Raji (cell line): ENCODE measurements around the gene ENTPD1.

ENCODE experiments used
- POLR2A ChIP-seq: IDR thresholded peaks from 2 replicates; pipeline ENCODE4 v1.6.1; 2011; ENCODE audit warnings: low read depth, low read length, control low read depth; ENCODE audit not compliant: insufficient read depth

ENTPD1 gene

DNA sequence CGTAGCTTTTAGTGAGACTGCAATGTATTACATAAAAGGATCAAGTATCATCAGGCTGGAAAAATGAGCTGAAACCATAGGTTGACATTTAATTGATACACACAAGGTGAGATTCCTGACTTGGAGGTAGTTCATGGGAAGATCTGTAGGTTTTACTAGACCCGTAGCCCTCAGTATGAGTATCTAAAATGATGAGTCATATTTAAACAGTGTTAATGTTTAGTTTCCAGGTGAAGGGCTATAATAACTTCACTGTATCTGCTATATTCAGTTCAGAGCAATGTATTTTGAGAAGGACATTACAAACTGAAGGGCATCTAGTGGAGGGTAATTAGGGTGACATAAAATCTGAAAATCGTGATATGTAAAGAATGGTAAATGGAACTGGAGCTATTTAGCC lies 35.0 kb downstream of the ENTPD1 start:
- no peak for TF ChIP-seq POLR2A

DNA sequence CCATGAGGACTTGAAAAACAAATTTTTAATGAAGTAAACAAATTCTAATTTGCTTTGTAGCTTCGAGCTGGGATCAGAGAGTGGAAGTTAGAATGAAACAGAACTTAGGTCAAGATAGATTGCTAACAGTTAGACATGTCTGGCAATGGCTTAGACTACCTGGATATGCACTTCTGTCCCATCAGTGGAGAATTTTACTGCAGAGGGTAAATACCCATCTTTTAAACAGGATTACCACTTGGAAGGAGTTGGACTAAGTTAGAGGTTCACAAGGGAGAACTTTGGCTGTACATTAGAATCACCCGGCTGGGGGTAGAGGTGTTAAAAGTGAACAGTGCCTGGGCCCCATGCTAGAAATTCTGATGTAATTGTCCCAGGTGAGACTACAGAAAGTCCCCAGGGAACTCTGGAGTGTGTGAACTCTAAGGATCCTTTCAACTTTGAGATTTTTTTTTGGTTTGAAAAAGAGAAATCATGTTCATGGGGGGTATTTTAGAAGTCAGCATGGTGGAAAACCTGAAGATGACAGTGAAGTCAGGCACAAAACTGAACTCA lies 35.5 kb downstream of the ENTPD1 start:
- TF ChIP-seq POLR2A: no peak

DNA sequence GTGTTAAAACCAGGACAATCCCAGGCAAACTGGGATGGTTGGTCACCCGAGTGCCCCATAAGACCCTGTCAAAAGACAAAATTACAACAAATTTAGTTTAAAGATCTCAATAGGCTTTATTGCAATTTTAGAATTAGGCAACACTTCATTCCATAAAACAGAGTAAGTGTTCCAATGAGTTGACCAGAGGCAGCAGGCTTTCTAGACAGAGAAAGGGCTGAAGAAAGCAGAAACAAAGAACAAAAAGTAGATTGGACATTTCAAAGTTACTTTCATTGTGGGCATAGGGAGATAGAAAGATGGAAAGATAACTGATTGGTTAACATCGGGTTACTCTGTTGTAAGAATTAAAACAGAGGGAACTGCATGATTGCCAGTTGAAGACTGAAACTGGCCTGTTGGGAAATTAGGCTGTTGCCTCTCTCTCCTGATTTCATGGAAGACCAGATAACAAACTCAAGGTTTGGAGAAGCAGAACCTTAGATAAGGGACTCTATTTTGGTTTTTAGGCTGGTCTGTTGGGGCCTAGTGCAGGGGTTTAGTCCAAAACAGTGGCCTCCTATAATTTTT lies 36.3 kb downstream of the ENTPD1 start:
- TF ChIP-seq POLR2A: no peak

DNA sequence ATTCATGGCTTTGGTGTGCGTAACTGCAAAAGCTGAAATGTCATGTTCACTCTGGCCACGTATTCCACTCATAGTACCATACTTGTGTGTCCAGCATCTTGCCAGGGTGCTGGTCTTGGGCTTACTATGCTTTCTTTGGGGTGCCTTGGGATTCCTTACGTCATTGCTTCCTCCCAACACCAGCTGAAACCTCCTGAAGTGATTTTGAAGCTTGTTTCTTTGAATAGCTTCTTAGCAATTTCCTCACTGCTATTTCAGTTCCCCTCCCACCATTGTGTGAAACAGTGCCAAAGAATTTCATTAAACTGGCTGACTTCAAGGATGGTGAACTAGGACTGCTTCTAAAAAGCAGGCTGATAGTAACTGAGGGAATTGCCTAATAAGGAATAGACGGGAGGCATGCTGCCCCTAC lies 36.9 kb downstream of the ENTPD1 start:
- no peak for TF ChIP-seq POLR2A

DNA sequence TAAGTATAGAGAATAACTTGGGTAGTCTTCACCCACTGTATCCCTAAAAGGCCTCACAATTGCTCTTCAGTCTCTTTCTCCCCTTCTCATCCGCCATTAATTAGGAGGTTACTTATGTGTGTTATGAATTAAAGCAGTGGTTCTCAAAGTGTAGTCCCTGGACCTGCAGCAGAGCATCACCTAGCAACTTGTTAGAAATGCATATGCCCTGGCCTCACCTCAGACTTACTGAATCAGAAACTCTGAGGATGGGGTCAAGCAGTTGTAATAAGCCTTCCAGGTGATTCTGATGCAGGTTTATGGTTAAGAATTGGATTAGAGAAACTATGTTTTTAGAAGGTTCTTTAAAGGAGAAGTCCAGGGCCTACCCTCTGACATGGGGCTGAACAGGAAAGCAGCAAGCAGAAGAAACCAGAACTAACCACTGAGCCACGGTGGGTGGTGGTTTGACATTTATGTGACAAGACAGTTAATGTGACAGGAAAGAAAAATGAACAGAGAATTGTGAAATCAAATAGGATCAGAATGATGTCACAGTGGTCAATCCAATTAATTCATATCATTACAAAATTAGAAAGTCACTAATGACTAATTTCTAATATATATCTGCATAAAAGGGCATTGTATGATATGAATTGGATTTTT lies 37.6 kb downstream of the ENTPD1 start:
- TF ChIP-seq POLR2A: no peak

DNA sequence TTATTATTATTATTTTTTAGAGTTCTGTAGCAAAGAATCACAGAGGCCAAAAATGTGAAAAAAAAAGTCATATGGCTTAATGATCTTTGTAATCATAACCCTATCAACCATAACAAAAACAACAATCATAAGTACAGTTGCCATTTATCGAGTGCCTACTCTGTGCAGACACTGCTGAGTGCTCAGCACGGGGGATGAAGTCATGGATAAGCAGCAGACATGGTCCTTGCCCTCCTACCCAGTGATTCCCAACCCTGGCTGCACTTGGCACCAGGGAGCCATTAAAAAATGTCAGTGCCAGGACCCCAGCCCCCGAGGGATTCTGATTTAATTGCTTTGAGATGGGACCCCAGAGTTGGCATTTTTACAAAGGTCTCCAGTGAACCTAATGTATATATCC lies 38.2 kb downstream of the ENTPD1 start:
- TF ChIP-seq POLR2A: no peak

DNA sequence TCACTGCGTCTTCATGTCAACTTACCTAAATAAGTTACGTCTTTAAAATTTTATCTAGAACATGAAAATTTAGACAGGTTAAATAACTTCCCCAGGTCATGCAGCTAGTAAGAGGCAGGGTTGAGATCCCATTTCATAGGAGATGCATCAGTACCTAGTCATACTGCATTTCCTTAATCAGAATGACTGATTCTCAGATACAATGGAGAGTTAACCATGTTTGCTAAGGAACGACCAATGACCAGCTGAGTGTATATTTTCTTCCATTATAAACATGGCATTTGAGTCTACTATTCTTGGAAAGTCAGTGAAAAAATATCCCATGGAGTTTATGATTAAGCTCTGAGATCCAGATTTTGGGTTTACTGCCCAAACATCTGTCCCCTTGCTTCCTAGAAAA lies 39.6 kb downstream of the ENTPD1 start:
- TF ChIP-seq POLR2A: no peak

DNA sequence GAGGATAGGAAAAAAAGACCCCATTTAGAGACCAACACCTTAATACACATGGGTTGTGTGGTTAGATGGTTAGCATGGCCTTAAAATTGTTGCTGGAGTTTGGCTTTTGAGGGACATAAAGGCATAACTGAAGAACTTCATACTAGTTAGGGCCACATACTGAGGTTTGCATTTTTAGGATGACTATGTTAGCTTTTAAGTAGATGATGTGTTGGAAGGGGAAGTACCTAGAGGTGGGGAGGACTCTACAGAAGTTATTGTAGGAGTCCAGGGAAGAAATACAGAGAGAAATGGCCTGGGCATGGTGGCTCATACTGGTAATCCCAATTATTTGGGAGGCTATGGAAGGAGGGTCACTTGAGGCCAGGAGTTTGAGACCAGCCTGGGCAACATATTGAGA lies 40.5 kb downstream of the ENTPD1 start:
- no peak for TF ChIP-seq POLR2A

DNA sequence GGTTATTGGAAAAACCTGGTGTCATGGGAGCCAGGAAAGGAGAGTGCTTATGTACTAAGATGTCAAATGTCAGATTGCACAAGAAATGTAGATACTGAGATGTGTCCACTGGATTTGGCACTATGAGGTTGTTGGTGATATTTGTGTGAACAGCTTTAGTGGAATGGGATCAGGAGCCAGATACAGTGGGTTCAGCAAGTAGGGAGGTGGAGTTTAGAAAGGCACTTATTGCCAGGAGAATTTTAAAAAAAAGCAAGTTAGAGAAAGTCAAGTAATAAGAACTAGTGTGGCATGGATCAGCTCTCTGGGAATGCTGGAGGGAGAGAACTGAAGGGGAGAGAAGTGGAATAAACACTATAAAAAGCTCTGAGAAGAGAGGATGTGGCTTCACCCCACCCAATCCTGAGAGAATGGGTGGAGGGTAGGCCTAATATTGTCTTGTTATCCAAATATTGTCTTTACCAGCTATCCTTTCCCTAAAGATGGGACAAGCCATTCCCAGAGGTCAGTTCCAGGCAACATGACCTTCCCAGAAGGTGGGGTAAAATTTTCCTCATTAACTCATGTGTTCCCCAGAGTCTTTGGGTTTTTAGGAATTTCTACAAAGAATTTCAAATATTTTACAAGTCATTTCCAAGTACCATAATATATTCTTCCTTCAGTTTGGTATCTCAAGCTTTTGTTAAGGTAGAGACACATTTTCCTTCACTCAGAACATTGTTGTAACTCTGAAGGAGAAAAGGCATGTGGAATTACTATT lies 42.3 kb downstream of the ENTPD1 start:
- no peak for TF ChIP-seq POLR2A

DNA sequence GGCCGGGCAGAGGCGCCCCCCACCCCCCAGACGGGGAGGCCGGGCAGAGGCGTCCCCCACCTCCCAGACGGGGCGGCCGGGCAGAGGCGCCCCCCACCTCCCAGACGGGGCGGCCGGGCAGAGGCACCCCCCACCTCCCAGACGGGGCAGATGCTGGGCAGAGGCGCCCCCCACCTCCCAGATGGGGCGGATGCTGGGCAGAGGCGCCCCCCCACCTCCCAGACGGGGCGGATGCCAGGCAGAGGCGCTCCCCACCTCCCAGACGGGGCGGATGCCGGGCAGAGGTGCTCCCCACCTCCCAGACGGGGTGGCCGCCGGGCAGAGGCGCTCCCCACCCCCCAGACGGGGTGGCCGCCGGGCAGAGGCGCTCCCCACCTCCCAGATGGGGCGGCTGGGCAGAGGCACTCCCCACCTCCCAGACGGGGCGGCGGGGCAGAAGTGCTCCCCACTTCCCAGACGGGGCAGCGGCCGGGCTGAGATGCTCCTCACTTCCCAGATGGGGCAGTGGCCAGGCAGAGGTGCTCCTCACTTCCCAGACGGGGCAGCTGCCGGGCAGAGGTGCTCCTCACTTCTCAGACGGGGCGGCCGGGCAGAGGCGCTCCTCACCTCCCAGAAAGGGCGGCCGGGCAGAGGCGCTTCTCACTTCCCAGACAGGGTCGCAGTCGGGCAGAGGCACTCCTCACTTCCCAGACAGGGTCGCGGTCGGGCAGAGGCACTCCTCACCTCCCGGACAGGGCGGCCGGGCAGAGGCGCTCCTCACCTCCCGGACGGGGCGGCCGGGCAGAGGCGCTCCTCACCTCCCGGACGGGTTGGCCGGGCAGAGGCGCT lies 53.6 kb downstream of the ENTPD1 start:
- TF ChIP-seq POLR2A: no peak

DNA sequence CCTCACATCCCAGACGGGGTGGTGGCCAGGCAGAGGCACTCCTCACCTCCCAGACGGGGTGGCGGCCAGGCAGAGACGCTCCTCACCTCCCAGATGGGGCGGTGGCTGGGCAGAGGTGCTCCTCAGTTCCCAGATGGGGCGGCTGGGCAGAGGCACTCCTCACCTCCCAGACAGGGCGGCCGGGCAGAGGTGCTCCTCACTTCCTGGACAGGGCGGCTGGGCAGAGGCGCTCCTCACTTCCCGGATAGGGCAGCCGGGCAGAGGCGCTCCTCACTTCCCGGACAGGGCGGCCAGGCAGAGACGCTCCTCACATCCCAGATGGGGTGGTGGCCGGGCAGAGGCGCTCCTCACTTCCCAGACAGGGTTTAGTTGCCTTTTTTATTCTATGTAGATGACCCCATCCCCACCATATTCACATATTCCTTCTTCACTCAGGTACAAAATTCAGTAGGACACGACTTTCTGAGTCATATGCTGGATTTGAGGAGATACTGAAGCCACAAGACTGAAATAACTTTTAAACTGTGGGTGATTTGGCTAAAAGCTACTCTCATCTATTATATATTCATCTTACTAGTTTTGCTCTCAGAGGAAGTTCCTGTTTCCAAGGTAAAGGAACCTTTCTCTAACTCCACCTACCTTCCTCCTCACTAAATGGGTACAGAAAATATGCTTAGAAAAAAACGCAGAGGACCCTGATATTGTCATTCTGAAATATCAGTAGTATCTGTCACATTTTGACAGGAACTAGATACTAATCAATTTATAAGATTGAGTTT lies 54.4 kb downstream of the ENTPD1 start:
- TF ChIP-seq POLR2A: no peak

DNA sequence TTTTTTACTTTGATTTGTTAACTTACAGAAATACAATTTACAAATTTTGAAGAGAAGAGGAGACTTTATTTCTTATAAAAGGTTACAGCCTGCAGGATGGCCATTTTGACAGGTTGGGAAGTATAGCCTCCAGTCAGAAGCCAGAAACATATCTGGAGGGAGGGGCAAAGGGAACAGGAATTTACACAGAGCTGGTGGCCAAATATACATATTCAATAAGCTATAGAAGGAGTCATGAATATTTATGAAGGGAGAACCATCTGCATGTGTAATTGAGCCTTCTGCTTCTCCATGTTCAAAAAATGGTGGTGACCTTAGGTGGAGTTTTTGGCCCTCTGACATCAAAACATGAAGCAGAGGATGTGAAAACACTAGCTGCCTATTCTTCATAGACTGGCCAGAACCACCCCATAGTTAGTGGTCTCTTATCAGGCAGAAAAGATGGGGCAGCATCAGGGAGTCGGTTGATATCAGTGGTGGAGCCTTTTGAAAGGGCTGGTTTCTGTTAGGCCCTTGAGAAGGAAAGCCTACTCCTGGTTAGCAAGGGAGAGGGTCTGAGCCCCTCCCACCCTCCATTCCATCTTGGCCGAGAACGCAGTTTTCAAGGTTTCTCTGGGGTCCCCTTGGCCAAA lies 57.2 kb downstream of the ENTPD1 start:
- TF ChIP-seq POLR2A: no peak

DNA sequence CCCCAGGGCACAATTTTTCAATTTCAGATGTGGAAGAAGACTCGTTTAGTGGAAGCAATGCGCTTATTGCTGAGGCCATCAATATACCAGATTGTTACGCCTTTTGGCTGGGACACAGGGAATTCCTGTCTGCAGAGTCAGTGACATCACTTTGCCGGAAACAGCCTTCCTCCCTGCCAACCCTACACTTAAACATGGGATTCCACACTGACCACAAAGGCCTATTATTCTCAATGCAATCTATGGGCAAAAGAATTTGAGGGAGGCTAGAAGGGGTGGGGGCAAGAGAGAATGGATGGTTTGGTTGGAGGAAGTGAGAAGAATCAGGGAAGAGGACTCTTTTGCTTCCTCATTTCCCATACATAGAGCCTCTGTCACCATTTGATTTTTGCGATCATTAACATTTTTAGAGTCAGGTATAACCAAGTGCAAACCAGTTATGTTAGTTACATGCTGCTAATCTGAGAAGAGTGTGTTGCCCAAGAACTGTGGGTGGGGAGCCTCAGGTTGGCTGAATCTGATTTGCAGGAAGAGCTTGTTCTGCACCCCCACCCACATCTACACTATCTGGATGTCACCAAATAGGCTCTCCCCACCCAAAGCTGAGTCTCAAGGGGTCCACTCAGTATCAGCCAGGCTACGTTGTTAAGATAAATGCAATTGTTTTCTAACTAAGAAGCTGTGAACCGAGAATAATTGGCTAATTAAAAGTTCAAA lies 58.2 kb downstream of the ENTPD1 start:
- no peak for TF ChIP-seq POLR2A

DNA sequence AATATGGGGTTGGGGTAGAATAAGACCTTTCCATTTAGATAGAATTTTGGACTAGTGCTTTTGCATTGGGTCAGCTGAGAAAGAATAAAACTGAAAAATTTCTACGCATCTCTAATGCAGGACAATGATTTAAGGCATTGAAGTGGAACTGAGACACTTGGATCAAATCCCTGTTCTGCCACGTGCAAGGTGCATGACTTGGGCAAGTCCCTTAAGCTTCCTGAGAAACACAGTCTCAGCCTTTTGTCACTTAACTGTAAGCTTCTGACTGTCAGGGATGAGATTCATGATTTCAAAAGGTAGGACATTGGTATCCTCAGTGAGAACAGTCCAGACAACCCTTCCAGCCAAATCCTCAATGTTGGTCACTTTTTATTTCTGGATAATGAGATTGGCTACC lies 59.2 kb downstream of the ENTPD1 start:
- TF ChIP-seq POLR2A: no peak

DNA sequence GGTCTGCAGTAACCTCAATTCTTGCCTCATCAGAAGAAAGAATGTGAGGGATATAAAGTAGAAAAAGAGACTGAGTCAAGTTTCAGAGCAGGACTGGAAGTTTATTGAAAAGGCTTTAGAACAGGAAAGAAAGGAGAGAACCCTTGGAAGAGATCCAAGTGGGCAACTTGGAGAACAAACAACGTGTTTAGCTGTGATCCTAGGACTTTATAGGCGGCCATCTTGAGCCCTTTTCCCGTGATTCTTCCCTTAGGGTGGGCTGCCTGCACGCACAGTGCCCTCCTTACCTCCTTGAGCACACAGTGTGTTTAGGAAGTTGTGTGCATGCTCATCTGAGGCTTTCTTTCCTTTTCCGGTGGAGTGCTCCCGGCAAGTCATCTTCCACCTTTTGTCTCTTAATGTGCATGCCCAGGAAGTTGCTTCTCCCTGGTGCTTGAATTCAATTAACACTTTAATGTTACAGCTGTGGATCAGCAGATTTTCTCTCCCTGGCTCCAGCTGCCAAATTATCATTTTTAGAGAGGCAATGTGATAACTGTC lies 59.8 kb downstream of the ENTPD1 start:
- no peak for TF ChIP-seq POLR2A
